Frontal cortex (tissue), 4 donors: ENCODE data around the gene PRPH2. TPM values are rescaled to one million over a fixed set of nuclear protein-coding genes. Genes with fewer than 3 reads are reported as not detected.
"Not testable (repeated sequence)": the region's sequence is repeated elsewhere in the genome, so short reads cannot be mapped to it uniquely, and the experiment has no call there.

ENCODE experiments used
- DNase-seq, 2 donors: peaks; one replicate each; pipeline ENCODE4 v3.0.0; 2012; ENCODE audit warnings: low spot score in 2 of 2
- FAIRE-seq: peaks from 2 replicates; lab custom pipeline; 2012; peaks lifted over from hg19 to GRCh38; lab: Jason Lieb, UNC
- total RNA-seq: library from RNA; depleted of rRNA; stranded (reverse); fragments of >200 nt; gene quantifications from one replicate; pipeline ENCODE4 v1.2.3, GENCODE V29; 2014
- donor health status: control.
- donor health status: control.
- donor health status: control.

PRPH2 gene
- total RNA-seq, 1 donor from 2014 or later = 6.1 TPM

GRCh38 chr6:42744351-42744893, 22.0 kb upstream of the PRPH2 start:
- no peak for FAIRE-seq
- DNase-seq = no peak

GRCh38 chr6:42742116-42742894, 19.9 kb upstream of the PRPH2 start:
- FAIRE-seq (no peak), DNase-seq (no peak)

- DNase-seq (no peak), FAIRE-seq (no peak)
Measured at GRCh38 chr6:42740725-42741124, 18.3 kb upstream of the PRPH2 start.

- no peak for FAIRE-seq
- DNase-seq = no peak
Measured at GRCh38 chr6:42735976-42736375, 13.6 kb upstream of the PRPH2 start.

- not testable (repeated sequence) for FAIRE-seq, DNase-seq
Measured at GRCh38 chr6:42733867-42734481, 11.6 kb upstream of the PRPH2 start.

GRCh38 chr6:42729731-42730130, 7.3 kb upstream of the PRPH2 start:
- DNase-seq (no peak), FAIRE-seq (no peak)

GRCh38 chr6:42727627-42728026, 5.2 kb upstream of the PRPH2 start:
- DNase-seq (no peak), FAIRE-seq (no peak)

GRCh38 chr6:42727087-42727611, 4.8 kb upstream of the PRPH2 start:
- FAIRE-seq = no peak
- DNase-seq = peak in 1 of 2 donors; percentile 29

GRCh38 chr6:42726485-42727086, 4.2 kb upstream of the PRPH2 start:
- DNase-seq = peak; percentile 78 to 86
- no peak for FAIRE-seq

- DNase-seq (no peak), FAIRE-seq (no peak)
Measured at GRCh38 chr6:42726026-42726425, 3.6 kb upstream of the PRPH2 start.

GRCh38 chr6:42724825-42725224, 2.4 kb upstream of the PRPH2 start:
- DNase-seq (no peak), FAIRE-seq (no peak)

- DNase-seq (no peak), FAIRE-seq (no peak)
Measured at GRCh38 chr6:42720739-42721138, 1.7 kb downstream of the PRPH2 start.

- DNase-seq = no peak
- no peak for FAIRE-seq
Measured at GRCh38 chr6:42715871-42716270, 6.5 kb downstream of the PRPH2 start.

GRCh38 chr6:42714098-42714761, 8.2 kb downstream of the PRPH2 start:
- no peak for FAIRE-seq
- DNase-seq = no peak

GRCh38 chr6:42711930-42712329, 10.5 kb downstream of the PRPH2 start:
- DNase-seq (no peak), FAIRE-seq (no peak)

- no peak for FAIRE-seq
- DNase-seq = no peak
Measured at GRCh38 chr6:42710316-42710715, 12.1 kb downstream of the PRPH2 start.

GRCh38 chr6:42709871-42710270, 12.5 kb downstream of the PRPH2 start:
- DNase-seq (no peak), FAIRE-seq (no peak)

GRCh38 chr6:42708096-42708495, 14.3 kb downstream of the PRPH2 start:
- FAIRE-seq (no peak), DNase-seq (no peak)

GRCh38 chr6:42707595-42707994, 14.8 kb downstream of the PRPH2 start:
- no peak for FAIRE-seq
- no peak for DNase-seq

GRCh38 chr6:42704937-42705374, 17.4 kb downstream of the PRPH2 start:
- no peak for DNase-seq
- FAIRE-seq = no peak
